GM18511 (cell line): Measurements from ENCODE around the gene WHRN.

Source experiments
- ATAC-seq: cut with Tn5 transposase; IDR thresholded peaks from one replicate; pipeline ENCODE4 v1.9.1; 2021; ENCODE audit warnings: mild to moderate bottlenecking, moderate library complexity; ENCODE audit not compliant: unreplicated experiment

WHRN gene

GRCh38 chr9:114515528-114515927, 10.3 kb upstream of the WHRN start:
- ATAC-seq = no peak

DNA sequence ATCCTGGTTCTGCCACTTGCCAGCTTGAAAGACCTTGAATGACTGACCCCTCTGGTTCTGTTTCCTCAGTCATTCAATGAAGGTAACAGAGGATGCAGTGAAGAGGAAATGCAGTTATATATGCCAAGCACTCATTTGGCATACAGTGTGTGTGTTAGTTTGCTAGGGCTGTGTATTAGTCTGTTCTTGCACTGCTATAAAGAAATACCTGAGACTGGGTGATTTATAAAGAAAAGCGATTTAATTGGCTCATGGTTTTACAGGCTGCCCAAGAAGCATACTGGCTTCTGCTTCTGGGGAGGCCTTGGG, 8.6 kb upstream of the WHRN start:
- no peak for ATAC-seq

DNA sequence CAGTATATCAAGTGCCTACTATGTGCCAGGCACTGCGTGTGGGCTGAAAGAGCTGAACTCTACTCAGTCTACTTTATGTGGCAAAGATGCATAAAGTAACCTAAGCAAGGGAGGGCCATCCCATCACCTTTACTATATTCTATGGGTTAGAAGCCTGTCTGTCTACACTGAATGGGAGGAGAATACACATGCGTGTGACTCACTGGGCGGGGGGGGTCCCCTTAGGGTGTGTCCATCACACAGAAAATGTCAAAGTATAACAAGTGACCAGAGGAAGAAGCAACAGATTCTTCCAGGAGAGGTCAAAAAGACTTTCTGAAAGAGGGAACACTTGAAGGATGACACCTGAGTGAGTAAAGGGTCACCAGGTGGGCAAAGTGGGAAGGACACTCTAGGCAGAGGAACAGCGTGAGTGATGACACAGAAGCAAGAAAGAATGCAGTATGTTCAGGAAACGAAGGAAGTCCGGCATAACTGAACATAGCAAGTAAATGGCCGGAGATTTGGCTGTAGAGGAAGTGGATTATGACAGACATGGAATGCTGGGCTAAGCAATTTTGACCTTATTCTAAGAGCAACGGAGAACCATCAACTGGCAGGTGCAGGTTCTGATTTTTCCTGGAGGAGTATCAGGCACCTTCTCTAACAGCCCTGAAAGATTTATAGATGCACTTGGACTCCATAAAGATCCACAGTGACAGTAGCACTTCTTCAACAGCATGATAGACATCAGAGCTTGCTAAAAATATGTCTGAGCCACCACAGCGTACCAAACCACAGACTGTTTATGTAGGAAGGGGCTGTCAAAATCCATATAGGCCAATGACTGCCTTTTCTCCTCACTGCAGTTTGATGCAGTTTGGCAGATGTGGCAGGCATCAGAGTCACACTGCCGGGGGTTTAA, 8.0 kb upstream of the WHRN start:
- ATAC-seq = no peak

DNA sequence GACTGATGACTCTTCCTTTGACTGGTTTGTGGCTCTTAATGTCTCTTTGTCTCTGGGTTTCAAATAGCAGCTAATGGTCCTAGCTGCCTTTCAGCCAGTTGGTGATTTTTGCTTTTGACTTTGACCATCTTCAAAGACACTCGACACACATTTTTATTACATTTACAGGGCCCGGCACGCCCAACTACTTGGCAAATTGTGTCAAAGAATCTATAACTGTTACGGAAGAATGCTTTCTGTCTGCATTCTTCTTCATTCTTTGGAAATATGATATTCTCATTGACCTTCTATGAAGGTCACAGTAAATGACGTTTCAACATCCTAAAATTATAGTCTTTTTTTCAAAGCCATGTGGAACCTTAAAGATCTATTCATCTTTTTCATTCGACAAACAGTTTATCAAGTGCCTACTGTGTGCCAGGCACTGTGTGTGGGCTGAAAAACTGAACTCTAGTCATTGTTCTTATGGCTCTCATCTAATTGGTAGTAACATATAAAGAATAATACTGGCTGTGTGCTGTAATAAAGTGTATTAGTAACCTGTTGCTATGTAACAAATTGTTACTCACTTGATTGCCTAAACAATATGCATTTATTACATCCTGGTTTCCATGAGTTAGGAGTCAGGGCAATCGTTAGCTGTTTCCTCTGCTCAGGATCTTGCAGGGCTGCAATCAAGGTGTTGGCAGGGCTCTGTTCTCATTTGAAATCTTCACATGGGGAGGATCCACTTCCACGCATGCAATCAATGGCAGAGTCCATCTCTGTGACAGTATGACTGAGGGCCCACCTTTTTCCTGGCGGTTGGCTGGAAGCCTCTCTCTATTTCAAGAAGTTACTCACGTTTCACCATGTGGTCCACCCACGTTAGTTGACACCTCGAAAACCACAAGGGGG, 7.0 kb upstream of the WHRN start:
- no peak for ATAC-seq

- peak; percentile 39 for ATAC-seq
These were observed 2.5 kb upstream of the WHRN start for GRCh38 chr9:114507726-114508125.

DNA sequence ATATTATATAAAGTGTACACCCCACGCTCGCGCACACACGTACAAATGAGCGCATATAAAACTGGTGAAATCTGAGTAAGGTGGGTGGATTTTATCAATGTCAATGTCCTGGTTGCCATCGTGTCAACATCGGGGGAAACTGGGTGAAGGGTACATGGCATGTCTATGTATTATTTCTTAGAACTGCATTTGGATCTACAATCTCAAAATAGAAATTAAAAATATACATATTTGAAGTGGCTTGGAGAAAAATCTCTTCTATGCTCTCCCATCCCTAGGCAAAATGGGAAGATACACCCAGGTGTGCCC, 763 bp upstream of the WHRN start:
- ATAC-seq = no peak

DNA sequence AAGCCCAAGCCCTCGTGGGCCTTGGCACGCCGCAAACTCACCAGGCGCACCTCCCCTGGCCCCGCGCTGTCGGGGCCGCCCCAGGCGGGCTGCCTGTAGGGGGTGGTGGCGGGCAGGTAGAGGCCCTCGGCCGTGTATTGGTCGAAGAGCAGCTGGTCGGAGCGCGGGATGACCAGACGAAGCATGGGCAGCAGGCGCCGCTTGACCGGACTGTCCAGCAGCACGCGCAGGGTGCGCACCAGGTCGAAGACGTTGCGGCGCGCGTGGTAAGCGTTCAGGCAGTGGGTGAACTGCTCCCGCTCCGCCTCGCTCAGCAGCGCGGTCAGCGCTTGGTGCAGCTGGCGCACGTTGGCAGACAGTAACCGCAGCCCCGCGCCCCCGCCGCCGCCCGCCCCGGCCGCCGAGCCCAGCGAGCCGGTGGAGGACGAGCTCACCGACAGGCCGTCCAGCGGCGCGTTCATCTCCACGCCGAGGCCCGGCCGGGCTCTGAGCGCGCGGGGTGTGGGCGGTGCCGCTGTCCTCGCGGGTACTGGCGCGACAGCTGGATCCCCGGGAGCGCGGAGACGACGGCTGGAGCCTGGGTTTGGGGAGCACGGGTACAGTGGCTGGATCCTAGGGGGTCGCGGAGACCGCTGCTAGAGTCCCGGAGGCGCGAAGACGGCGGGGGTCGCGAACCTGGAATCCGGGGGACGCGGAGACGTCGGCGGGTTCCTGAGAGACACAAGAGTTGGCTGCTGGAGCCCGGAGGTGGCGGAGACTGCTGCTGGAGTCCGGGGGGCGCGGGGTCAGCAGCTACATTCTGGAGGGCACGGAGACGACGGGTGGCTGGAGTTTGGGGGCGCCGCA, 709 bp downstream of the WHRN start:
- ATAC-seq = no peak

DNA sequence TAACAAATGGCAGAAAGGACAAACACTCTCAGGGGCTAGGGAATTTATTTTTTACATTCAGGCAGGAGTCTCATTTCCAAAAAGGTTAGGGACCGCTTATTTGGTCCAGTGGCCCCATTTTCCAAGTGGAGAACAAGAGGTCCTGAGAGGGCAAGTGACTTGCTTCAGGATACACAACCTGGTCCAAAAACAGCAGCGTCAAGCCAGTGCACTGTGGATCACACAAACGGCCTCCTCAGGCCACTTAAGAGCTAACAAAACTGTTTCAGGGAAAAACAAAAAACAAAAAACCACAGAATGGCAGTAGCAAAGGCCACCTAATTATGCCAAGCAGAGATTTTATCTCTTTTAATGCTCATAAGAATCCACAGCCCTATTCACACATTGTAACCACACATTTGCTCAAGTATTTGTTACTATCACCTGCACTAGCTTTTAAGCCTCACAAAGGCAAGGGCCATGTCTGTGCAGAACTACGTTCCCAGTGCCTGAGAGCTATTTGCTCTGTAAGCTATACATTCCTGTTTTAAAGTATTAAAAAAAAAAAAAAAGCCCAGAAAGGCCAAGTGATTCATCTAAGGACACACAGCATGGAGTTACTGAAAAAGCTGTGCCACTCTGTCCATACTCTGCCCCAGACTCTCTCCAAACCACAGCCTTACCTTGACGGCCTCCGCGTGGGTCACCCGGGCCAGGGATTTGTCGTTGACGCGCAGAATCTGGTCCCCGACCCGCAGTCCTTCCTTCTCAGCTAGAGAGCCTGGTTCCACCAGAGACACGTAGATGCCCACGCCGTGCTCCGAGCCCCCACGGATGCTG, 1.5 kb downstream of the WHRN start:
- ATAC-seq = no peak

DNA sequence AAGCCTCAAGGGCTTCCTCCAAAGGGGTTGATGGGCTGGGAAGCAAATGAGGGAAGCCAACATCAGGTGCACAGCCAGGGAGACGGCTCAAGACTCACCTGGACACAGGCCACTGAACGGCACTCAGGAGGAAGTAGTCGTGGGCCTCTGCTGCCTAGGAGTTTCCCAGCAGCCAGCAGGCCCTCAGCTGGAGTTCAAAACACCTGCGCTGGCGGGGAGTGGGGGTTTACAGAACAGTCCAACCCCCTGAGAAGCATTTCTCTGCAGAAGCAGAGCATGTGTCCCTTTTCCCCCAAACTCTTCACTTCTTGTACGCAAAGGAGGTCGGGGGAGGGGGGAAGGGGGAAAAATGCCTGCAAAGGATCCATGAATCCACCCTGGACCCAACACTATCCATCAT, 2.3 kb downstream of the WHRN start:
- no peak for ATAC-seq

DNA sequence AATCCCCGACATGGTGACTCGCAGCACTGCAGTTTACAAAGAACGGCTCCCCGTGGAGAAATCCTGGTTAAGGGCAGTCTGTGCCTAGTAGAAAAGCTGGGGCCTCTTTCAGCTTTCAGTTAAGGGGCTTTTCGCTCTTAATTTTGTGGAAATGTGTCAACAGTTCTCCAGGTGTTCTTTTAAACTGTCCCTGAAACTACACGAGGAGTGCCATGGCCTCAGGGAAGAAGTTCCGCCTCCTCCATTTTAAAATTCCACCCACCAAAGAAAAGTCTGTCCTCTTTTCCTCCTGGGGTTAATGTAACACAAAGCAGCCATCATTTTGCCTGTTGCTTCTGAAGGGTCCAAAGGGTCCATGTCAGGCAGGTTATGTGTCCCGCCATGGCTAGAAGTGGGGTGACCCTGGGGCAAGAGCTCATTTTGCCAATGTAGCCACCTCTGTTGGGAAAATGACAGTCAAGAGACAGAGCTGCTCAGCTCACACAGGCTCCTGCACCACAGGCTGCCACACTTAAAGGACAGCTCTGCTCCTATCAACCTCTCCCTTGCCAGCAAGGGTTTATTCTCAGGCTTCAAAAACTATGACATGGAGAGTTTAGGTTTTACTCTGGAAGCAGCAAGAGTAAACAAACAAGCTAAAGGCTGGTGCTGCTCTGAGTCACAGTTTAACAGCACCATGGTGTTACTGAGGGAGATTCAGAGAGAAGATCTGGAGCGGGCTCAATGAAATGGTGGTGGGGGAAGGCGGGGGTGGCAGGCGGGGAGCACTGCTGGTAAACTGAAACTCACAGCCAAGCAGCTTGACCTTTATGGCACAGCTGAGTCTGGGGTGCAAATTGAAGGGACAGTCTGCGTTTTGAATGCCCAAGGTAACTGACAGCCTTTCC, 3.2 kb downstream of the WHRN start:
- no peak for ATAC-seq

DNA sequence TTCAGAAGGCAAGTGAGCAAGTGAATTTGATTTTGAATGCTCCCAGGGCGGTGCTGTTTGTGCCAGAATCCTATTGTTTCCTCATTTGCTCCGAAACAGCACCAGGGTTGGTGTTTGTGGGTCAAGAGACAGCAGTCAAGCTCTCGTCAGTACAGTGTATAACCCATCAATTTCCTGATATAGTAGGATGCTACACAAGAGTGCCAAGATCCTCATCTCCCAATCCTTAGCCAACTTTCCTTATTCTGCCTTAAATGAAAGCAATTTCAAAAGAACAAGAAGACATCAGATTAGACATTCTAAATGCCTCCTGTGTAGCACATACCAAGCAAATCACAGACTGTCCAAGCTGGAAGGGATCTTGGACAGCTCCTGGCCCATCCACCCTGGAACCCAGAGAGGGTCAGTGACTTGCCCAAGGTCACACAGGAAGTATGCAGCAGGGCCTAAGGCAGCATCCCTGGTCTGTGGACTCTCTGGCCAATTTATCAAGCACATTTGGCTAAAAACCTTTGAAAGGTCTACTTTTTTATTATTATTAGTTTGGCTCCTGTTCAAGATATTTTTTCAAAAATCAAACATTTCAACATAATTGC, 4.5 kb downstream of the WHRN start:
- no peak for ATAC-seq

- no peak for ATAC-seq
These were observed 5.2 kb downstream of the WHRN start for GRCh38 chr9:114499941-114500696.

- no peak for ATAC-seq
These were observed 5.7 kb downstream of the WHRN start for GRCh38 chr9:114499528-114499927.

DNA sequence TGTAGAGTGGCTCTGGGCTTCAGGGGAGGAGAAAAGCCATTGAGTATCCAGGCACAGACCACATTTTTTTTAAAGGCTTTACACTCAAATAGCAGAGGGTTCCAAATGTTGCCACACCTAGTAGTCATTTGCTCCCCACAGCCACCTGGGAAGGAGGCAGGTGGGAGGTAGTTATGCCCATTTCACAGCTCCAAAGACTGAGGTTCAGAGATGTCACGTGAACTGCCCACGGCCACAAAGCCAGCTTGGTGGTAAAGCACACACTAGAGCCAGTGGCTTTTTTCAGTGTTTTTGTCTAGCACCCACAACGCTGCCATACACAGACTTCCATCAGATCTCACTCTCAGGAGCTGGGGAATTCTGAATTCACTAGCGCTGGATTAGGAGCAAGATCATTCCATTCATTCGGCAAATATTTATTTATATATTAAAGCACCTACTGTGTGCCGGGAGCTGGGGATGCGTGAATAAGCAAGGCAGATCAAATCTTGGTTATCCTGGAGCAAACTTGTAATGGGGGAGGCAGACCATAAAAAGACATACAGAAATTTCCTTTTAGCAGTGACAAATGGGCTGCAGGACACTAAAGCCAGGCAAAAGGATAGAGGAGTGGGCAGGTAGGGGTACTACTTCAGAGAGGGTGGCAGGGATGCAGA, 7.4 kb downstream of the WHRN start:
- ATAC-seq = no peak

DNA sequence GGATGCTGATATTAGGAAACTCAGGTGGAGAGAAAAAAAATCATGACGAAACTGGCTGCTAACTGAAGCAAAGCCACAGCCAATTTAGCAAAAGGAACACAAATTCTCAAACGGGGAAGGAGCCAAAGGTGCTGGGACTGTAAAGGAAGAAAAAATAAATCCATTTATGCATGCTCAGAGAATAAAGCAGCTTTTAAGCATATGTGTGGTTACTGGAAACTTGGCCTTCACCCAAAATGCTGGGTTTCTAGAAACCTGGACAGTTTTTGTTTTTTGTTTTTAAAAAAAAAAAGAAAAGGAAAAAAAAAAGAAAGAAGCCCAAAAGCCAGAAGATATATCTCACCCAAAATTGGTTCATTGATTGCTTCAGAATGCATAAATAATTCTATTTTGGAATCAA, 8.0 kb downstream of the WHRN start:
- ATAC-seq = no peak

DNA sequence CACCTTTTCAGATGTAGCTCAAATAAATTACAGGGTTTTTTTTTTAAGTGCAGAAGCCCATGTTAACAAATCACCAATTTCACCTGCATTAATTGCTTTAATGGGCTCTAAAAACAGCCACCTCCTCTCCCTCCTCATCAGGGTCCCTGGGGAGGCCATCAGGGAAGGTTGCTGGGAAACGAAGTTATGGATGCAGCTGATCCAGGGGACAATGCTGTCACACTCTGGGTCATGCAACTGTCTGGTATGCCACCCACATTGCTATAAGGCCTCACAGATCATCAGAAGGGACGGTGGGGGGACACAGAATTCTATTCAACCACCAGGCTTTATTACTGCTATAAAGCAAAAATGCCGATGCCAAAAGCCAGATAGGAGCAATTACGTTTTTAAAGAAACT, 9.3 kb downstream of the WHRN start:
- no peak for ATAC-seq

DNA sequence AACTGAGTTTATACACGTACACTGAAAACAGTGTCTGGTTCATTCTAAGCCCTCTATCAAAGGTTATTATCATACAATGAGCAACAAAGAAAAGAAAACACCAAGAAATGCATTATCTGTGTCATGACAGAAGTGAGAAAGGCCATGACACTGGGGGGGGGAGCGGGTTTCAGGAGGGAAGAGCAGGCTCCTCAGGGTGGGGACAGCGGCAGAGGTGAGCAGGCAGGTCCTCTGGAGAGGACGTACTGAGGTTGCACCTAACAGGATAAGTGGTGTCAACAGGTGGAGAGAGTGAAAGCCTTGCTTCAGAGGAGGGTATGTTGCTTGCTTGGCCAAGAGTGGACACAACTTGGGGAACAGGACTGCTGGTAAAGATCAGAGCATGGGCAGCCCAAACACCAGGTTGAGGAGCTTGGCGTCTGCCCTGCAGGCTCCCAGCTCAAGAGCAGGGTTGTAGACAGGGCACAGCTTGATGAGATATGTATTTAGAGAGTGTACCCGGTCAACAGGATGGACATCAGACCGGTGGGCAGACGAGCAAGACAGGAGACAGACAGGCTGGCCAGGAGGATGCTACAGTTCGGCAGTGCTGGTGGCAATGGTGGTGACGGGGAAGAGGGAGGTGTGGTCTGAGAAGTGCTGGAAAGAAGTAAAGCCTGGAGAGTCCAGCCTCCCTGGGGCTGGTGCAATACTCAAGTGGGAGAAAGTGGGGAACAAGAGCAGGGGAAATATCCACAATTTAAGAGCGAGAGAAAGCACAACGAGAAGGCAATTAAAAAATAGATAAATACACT, 10.3 kb downstream of the WHRN start:
- ATAC-seq = no peak
